K562 (cell line): ENCODE measurements around the gene CTSZ. TPM values are rescaled to one million over a fixed set of nuclear protein-coding genes. Genes with fewer than 3 reads are reported as not detected.

Experiments used
- ATAC-seq: fragments of 200-7000 bp; cut with Tn5 transposase; 3 replicates; pipeline ENCODE4 v1.9.1; 2020; ENCODE audit warnings: moderate library complexity
- BruUV-seq: library from RNA; stranded (reverse); fragments of 400-500 nt; replicated peaks from 2 replicates; lab custom pipeline; 2021; lab: Mats Ljungman, UMichigan
- CTCF ChIA-PET: fragments of 300-600 bp; formaldehyde crosslinking; extraction: SDS; loops from one replicate; lab custom pipeline; 2021; ENCODE audit warnings: low intra/inter-chr PET ratio; lab: Yijun Ruan, JAX
- POLR2A ChIA-PET: fragments of 300-600, 350-650 bp; sonication (Branson Sonifier 250); formaldehyde crosslinking; extraction: SDS; loops from one replicate; lab custom pipeline; 2021; ENCODE audit warnings: antibody characterized with exemption, inconsistent platforms; lab: Yijun Ruan, JAX
- DNase-seq, 4 experiments: peaks; one replicate each; pipeline versions ENCODE4 v3.0.0 to v3.0.0-alpha.2; 2011 to 2018; ENCODE audit warnings: low spot score in 3 of 4, mixed read lengths in 3 of 4; ENCODE audit errors: extremely low read depth in 1 of 4
- FAIRE-seq: peaks from 2 replicates; lab custom pipeline; 2011; peaks lifted over from hg19 to GRCh38; lab: Jason Lieb, UNC
- H2AFZ ChIP-seq: 2 replicates; pipeline ENCODE4 v1.6.0; 2011; ENCODE audit warnings: low read depth, low read length, control low read depth, inconsistent platforms
- H3K27ac ChIP-seq: fragments of 200-600 bp; 3 replicates; pipeline ENCODE4 v1.8.0; 2011; ENCODE audit warnings: low read depth, mild to moderate bottlenecking, control low read depth, inconsistent platforms, low read length, moderate library complexity, mixed read lengths; ENCODE audit errors: extremely low read depth
- H3K27me3 ChIP-seq, 2 experiments: fragments of 300-600 bp in 1 of 2; 2 replicates in 1 of 2; 3 replicates in 1 of 2; pipeline versions ENCODE4 v1.6.0 to v1.8.0; 2011; ENCODE audit warnings: inconsistent platforms in 2 of 2, low read length in 2 of 2, mild to moderate bottlenecking in 1 of 2, mixed read lengths in 1 of 2, moderate library complexity in 1 of 2; ENCODE audit not compliant: control insufficient read depth in 2 of 2, insufficient read depth in 2 of 2
- H3K36me3 ChIP-seq: fragments of 300-600 bp; 3 replicates; pipeline ENCODE4 v1.8.0; 2011; ENCODE audit warnings: mild to moderate bottlenecking, low read length, inconsistent platforms; ENCODE audit not compliant: control insufficient read depth, insufficient read depth
- H3K4me1 ChIP-seq, 2 experiments: fragments of 200-600 bp in 1 of 2; replicated peaks in 1 of 2; 2 replicates in 1 of 2; 3 replicates in 1 of 2; pipeline versions ENCODE4 v1.5.1 to v1.8.0; 2011; ENCODE audit warnings: inconsistent platforms in 2 of 2, low read length in 2 of 2, mild to moderate bottlenecking in 1 of 2, mixed read lengths in 1 of 2, moderate library complexity in 1 of 2; ENCODE audit not compliant: control insufficient read depth in 2 of 2, insufficient read depth in 2 of 2
- H3K4me2 ChIP-seq: 2 replicates; pipeline ENCODE4 v1.6.1; 2011; ENCODE audit warnings: low read length, control low read depth, inconsistent platforms, mixed read lengths; ENCODE audit not compliant: insufficient read depth
- H3K4me3 ChIP-seq: fragments of 200-600 bp; sonication (generic), shearing (Covaris generic); 2 replicates; pipeline ENCODE4 v1.5.1; 2016; ENCODE audit warnings: control low read depth, inconsistent platforms
- H3K79me2 ChIP-seq: fragments of 200-600 bp; 3 replicates; pipeline ENCODE4 v1.8.0; 2011; ENCODE audit warnings: low read length, inconsistent platforms; ENCODE audit not compliant: control insufficient read depth, insufficient read depth
- H3K9ac ChIP-seq, 2 experiments: 2 replicates each; pipeline versions ENCODE4 v1.6.0 to v1.6.1; 2011; ENCODE audit warnings: low read depth in 2 of 2, low read length in 2 of 2, control low read depth in 1 of 2, inconsistent platforms in 1 of 2, mild to moderate bottlenecking in 1 of 2, mixed read lengths in 1 of 2; ENCODE audit not compliant: insufficient read depth in 1 of 2
- H3K9me1 ChIP-seq: one replicate; pipeline ENCODE4 v1.6.0; 2011; ENCODE audit warnings: inconsistent platforms, mild to moderate bottlenecking, low read length, moderate library complexity; ENCODE audit not compliant: control insufficient read depth, insufficient read depth
- H3K9me3 ChIP-seq: replicated peaks from 2 replicates; pipeline ENCODE4 v1.5.1; 2011; ENCODE audit warnings: low read depth, low read length, inconsistent platforms; ENCODE audit not compliant: control insufficient read depth, insufficient read depth
- H4K20me1 ChIP-seq: replicated peaks from 2 replicates; pipeline ENCODE4 v1.6.1; 2011; ENCODE audit warnings: low read length, inconsistent platforms, mixed read lengths; ENCODE audit not compliant: control insufficient read depth, insufficient read depth
- CAMTA2 ChIP-seq: fragments of 250-450 bp; sonication (Bioruptor Pico); conservative IDR thresholded peaks from 2 replicates; pipeline ENCODE4 v1.5.1; 2022
- CCAR2 ChIP-seq: fragments of 200-400 bp; formaldehyde crosslinking; IDR thresholded peaks from 2 replicates; pipeline ENCODE4 v1.6.1; 2017; ENCODE audit warnings: mild to moderate bottlenecking, low read depth, low read length
- E2F3 ChIP-seq: fragments of 250-450 bp; sonication (Bioruptor Pico); IDR thresholded peaks from 2 replicates; pipeline ENCODE4 v1.4.0; 2020; ENCODE audit warnings: mild to moderate bottlenecking
- HSF4 ChIP-seq: fragments of 250-450 bp; sonication (Bioruptor Pico); IDR thresholded peaks from 2 replicates; pipeline ENCODE4 v2.1.2; 2022; ENCODE audit warnings: mild to moderate bottlenecking, moderate library complexity, borderline replicate concordance
- NONO ChIP-seq, 2 experiments: fragments of 200-400 bp in 1 of 2; fragments of 450-650 bp in 1 of 2; formaldehyde crosslinking in 1 of 2; IDR thresholded peaks; 2 replicates each; pipeline ENCODE4 v1.6.1; 2017; ENCODE audit warnings: low read depth in 2 of 2, mild to moderate bottlenecking in 2 of 2, moderate library complexity in 2 of 2, low read length in 1 of 2
- RAD51 ChIP-seq: fragments of 450-650 bp; IDR thresholded peaks from 2 replicates; pipeline ENCODE4 v1.7.1; 2016; ENCODE audit warnings: low read depth, mild to moderate bottlenecking, borderline replicate concordance
- SRSF1 ChIP-seq: fragments of 200-400 bp; formaldehyde crosslinking; IDR thresholded peaks from 2 replicates; pipeline ENCODE4 v1.6.1; 2017; ENCODE audit warnings: mild to moderate bottlenecking, low read depth, low read length, moderate library complexity
- ZC3H8 ChIP-seq: fragments of 450-650 bp; IDR thresholded peaks from 2 replicates; pipeline ENCODE4 v1.6.1; 2017
- ZFPM2 ChIP-seq: fragments of 250-450 bp; sonication (Bioruptor Pico); IDR thresholded peaks from 2 replicates; pipeline ENCODE4 v1.5.1; 2022; ENCODE audit warnings: mild to moderate bottlenecking
- ZNF324 ChIP-seq: fragments of 250-450 bp; sonication (Bioruptor Pico); IDR thresholded peaks from 2 replicates; pipeline ENCODE4 v1.4.0; 2020; ENCODE audit warnings: mild to moderate bottlenecking
- ZNF431 ChIP-seq: sonication (generic); formaldehyde crosslinking; IDR thresholded peaks from 2 replicates; pipeline ENCODE4 v1.8.0; 2022; ENCODE audit warnings: mild to moderate bottlenecking, missing genetic modification reagents
- ZNF764 ChIP-seq: fragments of 250-450 bp; sonication (Bioruptor Pico); IDR thresholded peaks from 2 replicates; pipeline ENCODE4 v1.4.0; 2020; ENCODE audit warnings: low read depth, mild to moderate bottlenecking, moderate library complexity
- WGBS: fragments of 100-300 bp; shearing (Covaris generic); methylation state at CpG from one replicate; pipeline ENCODE4 v1.1.6; 2016; ENCODE audit warnings: low coverage, mixed read lengths; ENCODE audit not compliant: insufficient coverage; ENCODE audit errors: missing lambda C conversion rate; 5-methylcytosine and 5-hydroxymethylcytosine counted together
- in situ Hi-C: fragments of 300-500 bp; cut with MboI; formaldehyde crosslinking; loops from 4 replicates; pipeline ENCODE4 v1.15.0; 2018; ENCODE audit warnings: inconsistent platforms, mixed read lengths
- intact Hi-C: fragments of 100-400 bp; cut with micrococcal nuclease; formaldehyde crosslinking; loops from 2 replicates; pipeline ENCODE4 v1.14.2; 2022
- polyA plus RNA-seq, 8 experiments: library from polyadenylated mRNA; depleted of rRNA in 4 of 8; stranded (reverse) in 5 of 8; unstranded in 3 of 8; fragments of >200 nt; fragmentation: Nextera tagmentation in 2 of 8; fragmentation: Illumina TruSeq in 1 of 8; extraction: Ambion mirVana in 2 of 8; extraction: Trizol in 1 of 8; gene quantifications; 2 replicates each; pipeline versions ENCODE4 v1.2.1 to v1.2.3, GENCODE V29; 2011 to 2014; ENCODE audit warnings: inconsistent platforms in 1 of 8, missing spikeins in 1 of 8
- total RNA-seq, 7 experiments: library from RNA; depleted of rRNA in 6 of 7; stranded (reverse); fragments of >200 nt in 6 of 7; fragmentation: Illumina TruSeq in 2 of 7; extraction: Trizol in 2 of 7; gene quantifications; 2 replicates each; pipeline versions ENCODE4 v1.2.1 to v1.2.3, GENCODE V29; 2011 to 2021; ENCODE audit warnings: low replicate concordance in 1 of 7
- TF ChIP-seq, protein P1 (sequence below): fragments of 250-450 bp; sonication (Bioruptor Pico); IDR thresholded peaks from 2 replicates; pipeline ENCODE4 v1.4.0; 2020
- TF ChIP-seq, protein P2 (sequence below): IDR thresholded peaks from 3 replicates; pipeline ENCODE4 v1.6.1; 2011; ENCODE audit warnings: borderline replicate concordance, mild to moderate bottlenecking, moderate library complexity; ENCODE audit not compliant: insufficient read length; ENCODE audit errors: extremely low read depth

The CTSZ gene
- total and polyA plus RNA-seq, 9 of the 15 experiments (the other 6 are each of a cell fraction or from before 2014, with no cell fraction given): 1.6 to 143 (median 82.8) TPM

DNA sequence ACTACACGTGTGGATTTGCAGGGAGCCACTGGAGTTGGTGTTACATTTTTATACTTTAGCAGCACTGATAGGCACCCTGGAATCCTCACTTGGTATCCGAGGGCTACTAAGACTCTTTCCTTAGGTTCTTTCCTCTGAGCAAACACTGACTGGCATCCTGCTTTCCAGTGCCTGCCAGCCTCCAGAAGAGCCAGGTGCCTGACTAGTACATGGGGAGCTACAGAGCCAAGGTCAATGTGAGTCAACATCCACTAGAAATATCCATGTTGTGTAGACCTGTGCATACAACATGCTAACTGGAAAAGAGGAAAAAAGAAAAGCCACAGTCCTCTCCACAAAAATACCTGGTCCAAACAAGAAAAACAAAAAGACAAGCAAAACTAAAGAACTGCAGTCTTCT is 18.0 kb upstream of the CTSZ start:
- ATAC-seq: no peak
- intact Hi-C loops (no loop called here), in situ Hi-C loops (no loop called here)
- Histone ChIP-seq H2AFZ (no peak overlapping the region), H3K9me3 (no peaks in the 10 kb centered on the region), H3K9ac (peak overlapping the region in 1 of 2 experiments; percentile 75; a peak in 1 of 4 replicates), H3K4me1 (peaks cover 25 to 26% of the 10 kb centered on the region in 2 experiments), H3K36me3 (peaks cover 82% of the 10 kb centered on the region), H3K79me2 (peaks cover 94% of the 10 kb centered on the region), H3K4me3 (no peak overlapping the region), H3K27ac (no peak overlapping the region), H3K4me2 (peak overlapping the region; percentile 26), H3K9me1 (no peaks in the 10 kb centered on the region), H4K20me1 (no peaks in the 10 kb centered on the region; the same call in 1 of the 2 replicates), H3K27me3 (no peaks in the 10 kb centered on the region)
- TF ChIP-seq ZNF764 (CRISPR knock-in tag) (no peak), RAD51 (no peak), SRSF1 (no peak), CAMTA2 (CRISPR knock-in tag) (no peak), ZC3H8 (no peak), E2F3 (no peak), ZNF431 (no peak), HSF4 (CRISPR knock-in tag) (no peak), NONO (IDR thresholded peaks at IDR 0.05; ENCODE audit: low read depth in 2 of 2, low read length in 1 of 2) (no peak), ZFPM2 (CRISPR knock-in tag) (no peak), ZNF324 (no peak), CCAR2 (no peak)
- TF ChIP-seq, protein P1, sequence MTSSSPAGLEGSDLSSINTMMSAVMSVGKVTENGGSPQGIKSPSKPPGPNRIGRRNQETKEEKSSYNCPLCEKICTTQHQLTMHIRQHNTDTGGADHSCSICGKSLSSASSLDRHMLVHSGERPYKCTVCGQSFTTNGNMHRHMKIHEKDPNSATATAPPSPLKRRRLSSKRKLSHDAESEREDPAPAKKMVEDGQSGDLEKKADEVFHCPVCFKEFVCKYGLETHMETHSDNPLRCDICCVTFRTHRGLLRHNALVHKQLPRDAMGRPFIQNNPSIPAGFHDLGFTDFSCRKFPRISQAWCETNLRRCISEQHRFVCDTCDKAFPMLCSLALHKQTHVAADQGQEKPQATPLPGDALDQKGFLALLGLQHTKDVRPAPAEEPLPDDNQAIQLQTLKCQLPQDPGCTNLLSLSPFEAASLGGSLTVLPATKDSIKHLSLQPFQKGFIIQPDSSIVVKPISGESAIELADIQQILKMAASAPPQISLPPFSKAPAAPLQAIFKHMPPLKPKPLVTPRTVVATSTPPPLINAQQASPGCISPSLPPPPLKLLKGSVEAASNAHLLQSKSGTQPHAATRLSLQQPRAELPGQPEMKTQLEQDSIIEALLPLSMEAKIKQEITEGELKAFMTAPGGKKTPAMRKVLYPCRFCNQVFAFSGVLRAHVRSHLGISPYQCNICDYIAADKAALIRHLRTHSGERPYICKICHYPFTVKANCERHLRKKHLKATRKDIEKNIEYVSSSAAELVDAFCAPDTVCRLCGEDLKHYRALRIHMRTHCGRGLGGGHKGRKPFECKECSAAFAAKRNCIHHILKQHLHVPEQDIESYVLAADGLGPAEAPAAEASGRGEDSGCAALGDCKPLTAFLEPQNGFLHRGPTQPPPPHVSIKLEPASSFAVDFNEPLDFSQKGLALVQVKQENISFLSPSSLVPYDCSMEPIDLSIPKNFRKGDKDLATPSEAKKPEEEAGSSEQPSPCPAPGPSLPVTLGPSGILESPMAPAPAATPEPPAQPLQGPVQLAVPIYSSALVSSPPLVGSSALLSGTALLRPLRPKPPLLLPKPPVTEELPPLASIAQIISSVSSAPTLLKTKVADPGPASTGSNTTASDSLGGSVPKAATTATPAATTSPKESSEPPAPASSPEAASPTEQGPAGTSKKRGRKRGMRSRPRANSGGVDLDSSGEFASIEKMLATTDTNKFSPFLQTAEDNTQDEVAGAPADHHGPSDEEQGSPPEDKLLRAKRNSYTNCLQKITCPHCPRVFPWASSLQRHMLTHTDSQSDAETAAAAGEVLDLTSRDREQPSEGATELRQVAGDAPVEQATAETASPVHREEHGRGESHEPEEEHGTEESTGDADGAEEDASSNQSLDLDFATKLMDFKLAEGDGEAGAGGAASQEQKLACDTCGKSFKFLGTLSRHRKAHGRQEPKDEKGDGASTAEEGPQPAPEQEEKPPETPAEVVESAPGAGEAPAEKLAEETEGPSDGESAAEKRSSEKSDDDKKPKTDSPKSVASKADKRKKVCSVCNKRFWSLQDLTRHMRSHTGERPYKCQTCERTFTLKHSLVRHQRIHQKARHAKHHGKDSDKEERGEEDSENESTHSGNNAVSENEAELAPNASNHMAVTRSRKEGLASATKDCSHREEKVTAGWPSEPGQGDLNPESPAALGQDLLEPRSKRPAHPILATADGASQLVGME (CRISPR knock-in tag): no peak
- TF ChIP-seq, protein P2, sequence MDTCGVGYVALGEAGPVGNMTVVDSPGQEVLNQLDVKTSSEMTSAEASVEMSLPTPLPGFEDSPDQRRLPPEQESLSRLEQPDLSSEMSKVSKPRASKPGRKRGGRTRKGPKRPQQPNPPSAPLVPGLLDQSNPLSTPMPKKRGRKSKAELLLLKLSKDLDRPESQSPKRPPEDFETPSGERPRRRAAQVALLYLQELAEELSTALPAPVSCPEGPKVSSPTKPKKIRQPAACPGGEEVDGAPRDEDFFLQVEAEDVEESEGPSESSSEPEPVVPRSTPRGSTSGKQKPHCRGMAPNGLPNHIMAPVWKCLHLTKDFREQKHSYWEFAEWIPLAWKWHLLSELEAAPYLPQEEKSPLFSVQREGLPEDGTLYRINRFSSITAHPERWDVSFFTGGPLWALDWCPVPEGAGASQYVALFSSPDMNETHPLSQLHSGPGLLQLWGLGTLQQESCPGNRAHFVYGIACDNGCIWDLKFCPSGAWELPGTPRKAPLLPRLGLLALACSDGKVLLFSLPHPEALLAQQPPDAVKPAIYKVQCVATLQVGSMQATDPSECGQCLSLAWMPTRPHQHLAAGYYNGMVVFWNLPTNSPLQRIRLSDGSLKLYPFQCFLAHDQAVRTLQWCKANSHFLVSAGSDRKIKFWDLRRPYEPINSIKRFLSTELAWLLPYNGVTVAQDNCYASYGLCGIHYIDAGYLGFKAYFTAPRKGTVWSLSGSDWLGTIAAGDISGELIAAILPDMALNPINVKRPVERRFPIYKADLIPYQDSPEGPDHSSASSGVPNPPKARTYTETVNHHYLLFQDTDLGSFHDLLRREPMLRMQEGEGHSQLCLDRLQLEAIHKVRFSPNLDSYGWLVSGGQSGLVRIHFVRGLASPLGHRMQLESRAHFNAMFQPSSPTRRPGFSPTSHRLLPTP: no peak
- DNase-seq: no peak
- 50% methylated on average over 2 of the region's 2 CpGs for WGBS
- FAIRE-seq: no peak
- CTCF ChIA-PET: no interaction called here
- POLR2A ChIA-PET: interaction anchor here (0.7 to 1.1 kb wide), 2 partner anchors 17 to 35 kb away, joined by 3 read pairs; no protein-coding TSS in a partner anchor
- BruUV-seq: no TSS peak
